NCI-H146 (cell line): Measurements from ENCODE around the gene HELZ.

ENCODE experiments used
- DNase-seq: peaks from one replicate; lab custom pipeline; 2025; lab: John Stamatoyannopoulos, UW

The HELZ gene

DNA sequence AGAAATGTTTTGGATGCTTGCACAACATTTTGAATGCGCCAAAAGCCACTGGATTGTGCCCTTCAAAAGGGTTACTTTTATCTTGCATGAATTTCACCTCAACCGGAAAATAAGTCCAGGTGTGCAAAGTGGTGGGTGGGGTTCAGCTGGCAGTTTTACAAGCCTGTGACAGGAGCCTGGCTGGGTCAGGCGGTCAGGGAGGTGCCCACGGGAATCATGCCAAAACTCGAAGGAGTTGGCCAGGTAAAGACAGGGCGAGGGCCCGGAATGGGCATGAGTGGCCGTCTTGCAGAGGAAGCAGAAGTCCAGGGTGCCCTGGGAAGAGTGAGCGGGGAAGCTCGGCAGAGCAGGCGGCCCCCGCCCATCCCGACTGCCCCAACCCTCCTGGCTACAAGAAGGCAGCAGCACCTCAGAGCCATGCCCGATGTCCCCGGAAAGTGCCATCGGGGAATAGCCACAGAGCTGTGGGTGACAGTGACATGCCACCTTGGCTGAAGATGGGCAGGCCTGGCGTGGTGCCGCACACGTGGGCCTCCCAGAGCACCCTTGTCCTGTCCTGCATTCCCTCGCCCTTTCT lies 219.7 kb downstream of the HELZ start:
- no peak for DNase-seq

DNA sequence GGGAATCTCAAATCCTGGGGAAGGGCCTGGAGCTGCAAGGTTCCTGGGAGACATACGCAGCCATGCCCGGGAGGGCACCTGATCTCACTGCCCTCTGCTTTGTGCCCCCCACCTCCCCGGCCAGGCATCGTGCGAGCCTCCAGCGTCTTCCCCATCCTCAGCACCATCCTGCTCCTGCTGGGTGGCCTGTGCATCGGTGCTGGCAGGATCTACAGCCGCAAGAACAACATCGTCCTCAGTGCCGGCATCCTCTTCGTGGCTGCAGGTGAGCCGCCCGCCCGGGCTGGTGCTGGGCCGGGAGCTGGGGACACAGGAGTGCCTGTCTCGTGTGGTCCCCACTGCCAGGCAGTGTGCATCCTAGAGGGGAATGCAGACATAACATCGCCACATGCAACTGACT lies 220.3 kb downstream of the HELZ start:
- no peak for DNase-seq

DNA sequence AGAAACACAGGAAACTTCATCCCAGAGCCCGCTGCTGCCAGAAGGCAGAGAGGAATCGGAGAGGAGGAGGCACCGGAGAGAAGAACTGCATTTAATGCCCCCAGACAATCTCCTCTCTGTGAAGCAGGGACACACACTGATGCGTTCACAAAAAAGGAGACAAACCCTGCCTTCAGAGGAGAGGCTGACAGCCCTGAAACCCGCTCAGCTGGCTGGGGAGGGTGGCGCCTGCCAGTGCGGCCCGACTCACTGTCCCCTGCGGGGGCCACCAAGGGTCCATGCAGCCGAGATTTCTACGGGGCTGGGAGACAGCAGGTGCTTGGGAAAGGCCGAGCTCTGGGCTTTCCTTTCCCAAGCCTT lies 222.6 kb downstream of the HELZ start:
- DNase-seq, result no peak

DNA sequence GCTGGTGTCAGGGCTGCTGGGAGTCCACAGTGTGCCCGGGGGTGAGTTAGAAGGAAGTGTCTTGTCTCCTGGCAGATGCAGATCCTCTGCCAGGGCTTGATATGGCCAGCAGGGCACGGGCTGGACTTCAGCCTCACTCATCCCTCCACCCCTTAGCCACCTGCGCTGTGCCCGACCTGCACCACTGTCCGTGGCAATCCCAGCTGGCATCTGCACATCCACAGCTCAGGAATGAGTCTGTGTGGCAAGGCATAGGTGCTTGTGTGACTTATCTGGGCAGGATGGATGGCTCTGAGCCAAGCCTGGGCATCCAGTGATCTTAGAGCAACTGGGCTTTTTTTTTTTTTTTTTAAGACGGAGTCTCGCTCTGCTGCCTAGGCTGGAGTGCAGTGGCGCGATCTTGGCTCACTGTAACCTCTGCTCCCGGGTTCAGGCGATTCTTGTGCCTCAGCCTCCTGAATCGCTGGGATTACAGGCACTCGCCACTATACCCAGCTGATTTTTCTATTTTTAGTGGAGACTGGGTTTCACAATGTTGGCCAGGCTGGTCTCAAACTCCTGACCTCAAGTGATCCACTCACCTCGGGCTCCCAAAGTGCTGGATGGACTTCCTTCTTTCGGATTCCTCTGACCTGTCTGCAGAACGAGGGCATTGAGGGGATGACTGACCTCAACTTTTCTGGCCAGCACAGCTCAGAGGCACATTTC lies 223.1 kb downstream of the HELZ start:
- DNase-seq, result no peak

DNA sequence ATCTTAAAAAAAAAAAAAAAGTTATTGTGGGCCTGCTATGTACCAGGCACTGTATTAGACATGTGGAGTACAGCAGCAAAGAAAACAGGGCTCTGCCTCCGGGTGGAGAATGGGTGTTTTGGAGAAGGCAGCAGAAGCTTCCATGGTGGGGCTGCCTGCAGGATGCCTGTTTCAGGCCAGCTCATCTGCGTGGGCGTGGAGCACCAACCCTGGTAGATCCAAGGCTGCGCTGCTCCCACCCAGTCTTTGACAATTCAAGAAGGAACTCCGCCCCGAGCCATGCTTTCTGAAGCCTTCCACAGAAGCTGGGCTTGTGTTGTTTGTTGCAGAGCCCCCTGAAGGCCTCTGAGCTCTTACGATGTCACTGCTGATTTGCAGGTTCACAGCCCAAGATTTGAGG lies 223.8 kb downstream of the HELZ start:
- DNase-seq, result no peak
